ENCODE measurements around the gene SGMS2.
"Not testable (repeated sequence)": the region's sequence is repeated elsewhere in the genome, so short reads cannot be mapped to it uniquely, and the experiment has no call there.

SGMS2 gene

DNA sequence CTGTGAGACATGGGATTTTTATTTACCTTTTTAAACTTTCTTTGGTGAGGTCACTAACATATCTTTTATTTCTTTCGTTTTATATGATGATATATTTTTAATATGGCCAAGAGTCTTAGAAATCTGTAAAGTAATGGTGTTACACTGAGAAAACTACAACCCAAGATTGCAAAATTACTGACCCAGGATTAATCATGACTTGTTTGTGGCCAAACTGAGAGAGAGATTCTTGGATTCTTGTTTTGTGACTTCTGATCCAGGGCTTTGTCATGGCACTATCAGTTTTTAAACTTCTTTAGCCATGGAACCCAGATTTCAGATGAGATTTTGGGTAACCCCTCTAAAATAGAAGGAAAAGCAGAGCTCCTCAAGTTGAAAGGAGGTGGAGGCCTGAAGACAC, 42.0 kb downstream of the SGMS2 start:
- no peak for DNase-seq (ENCODE audit: low read depth in 2 of 2)

DNA sequence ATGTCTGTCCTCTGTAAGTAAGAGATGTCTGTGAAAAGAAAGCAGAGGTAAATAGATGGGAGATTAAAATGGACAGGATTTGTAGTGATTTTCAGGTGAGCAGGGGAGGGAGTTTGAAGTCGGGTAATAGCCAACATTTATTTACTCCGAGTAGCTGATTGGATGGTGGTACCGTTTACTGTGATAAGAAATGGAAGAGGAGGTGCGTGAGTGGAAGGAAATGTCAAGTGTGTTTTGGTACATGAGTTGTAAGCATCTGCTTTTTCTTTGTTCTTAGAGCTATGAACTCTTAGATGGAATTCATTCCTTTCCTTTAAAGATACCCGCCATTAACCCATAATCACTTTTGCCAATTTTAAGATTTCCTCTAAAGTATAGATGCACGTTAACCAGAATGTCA, 45.5 kb downstream of the SGMS2 start:
- DNase-seq (ENCODE audit: low read depth in 2 of 2): no peak

DNA sequence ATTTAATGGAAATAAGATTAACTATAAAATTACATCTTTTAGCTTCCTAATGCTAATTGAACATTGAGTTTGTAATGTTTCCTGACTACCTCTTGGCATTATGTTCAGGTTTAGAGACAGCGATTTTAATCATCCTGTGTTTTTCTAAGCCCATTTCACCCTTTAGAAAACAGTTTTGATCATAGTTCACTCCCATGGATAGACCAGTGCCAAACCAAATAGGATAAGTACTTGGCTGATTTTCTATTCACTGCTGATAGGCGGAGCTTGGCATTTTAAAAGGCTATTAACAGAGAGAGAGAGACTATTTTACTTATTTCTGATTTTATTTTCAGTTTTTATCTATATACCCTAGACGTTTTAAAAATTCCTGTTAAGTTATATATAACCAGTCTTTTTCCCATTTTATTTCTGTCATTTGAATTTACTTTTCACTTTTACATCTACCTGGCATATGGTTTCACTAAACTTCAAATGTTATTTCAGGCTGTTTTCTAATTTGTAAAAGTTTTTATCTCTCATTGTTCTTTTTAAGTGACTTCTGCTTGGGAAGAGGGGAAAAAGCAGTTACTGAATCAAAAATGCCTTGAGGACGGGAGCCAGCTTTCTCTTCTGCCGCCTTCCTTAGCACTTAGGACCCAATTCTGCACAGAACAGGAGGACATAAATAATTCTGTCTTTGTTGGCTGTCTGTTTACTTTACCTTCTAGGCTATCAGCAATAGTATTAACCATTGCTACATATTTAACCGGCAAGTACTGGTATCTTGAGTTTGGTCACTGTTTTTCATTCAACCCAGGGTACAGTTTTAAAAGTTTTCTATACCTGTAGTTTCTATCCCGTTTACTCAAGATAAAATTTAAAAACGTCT, 46.4 kb downstream of the SGMS2 start:
- no peak for DNase-seq (ENCODE audit: low read depth in 2 of 2)

DNA sequence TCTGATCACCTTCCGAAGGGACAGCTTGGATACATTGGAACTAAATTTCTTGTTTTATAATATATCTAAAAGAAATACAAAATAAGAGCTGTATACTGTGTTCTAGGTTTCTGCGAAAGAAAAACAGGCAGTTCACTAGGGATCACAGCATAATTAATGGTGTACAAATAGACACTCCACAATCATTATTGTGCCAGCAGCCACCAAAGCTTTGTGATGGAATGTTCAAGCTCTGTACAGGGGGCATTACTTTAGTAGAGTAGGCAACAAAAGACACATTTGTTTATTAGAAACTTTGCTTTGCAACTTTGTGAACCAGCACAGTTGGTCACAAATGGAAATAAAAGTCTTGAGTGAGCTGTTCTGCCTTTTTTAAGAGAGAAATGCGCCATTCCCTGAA, 49.3 kb downstream of the SGMS2 start:
- DNase-seq (ENCODE audit: low read depth in 2 of 2): no peak

DNA sequence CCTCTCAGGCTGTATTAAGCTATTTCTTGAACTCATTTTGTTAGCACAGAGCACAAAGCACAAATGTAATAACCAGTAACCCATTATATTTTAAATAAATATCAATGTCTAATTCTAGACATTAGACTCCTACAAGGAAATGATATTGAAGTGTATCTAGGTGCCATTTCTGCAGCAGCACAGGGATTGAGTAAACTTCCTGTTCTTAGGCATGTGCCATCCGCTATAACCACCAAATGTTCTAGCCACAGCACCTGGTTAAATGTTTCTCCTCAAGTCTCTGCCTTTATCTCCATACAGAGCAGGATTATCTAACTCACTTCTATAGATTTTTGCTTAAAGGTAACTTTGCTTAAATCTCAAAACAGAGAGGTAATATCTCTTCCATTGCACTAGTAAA, 51.4 kb downstream of the SGMS2 start:
- no peak for DNase-seq (ENCODE audit: low read depth in 2 of 2)

DNA sequence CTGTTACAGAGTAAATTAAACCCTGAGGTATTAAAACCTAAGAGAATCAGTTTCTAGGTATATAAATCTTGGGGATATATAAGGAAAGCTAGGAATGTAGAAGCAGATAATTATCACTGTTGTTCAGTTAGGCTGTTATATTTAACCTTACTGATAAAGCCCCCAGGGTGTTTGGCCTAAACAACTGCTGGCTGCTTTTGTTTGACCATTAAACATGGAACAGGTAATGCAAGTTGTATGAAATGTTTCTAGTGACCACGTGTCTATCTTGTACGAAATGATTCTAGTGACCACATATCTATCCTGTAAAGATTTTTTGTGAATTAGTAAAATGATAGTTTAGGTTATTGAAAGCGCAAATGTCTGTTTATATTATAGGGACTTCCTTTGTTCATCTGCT, 52.6 kb downstream of the SGMS2 start:
- no peak for DNase-seq (ENCODE audit: low read depth in 2 of 2)

DNA sequence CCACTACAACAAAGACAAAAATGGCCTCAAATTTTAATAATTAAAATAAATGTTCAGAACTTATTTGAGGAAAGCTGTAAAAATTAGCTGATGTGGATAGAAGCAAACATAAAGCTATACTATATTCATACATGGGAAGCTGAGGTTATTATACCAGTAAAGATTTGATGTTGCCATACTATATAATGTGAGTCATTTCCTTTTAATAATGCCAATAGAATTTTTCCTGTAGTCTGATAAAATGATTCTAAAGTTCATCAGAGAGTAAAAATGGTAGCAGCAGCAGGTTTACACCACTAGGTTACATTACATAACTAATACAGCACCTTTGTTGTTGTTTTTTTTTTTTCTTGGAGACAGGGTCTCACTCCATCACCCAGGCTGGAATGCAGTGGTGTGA, 61.1 kb downstream of the SGMS2 start:
- no peak for DNase-seq (ENCODE audit: low read depth in 2 of 2)

DNA sequence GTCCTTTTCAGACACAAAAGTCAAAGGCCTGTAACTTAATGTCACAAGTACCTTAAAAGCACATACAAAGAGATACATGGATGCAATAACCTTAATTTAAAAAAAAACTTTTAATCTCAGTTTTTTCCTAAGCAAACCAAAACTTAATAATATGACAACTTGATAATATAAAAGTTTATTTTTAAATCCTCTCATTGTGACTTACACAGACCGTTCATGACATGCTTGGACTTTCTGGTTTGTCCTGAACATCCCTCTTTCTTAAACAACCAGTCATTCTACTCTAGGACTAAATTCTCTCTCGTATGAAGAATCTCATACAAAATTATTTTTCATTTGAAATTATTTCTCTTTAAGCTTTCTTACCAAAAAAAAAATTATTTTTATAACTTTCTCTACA, 63.5 kb downstream of the SGMS2 start:
- no peak for DNase-seq (ENCODE audit: low read depth in 2 of 2)

DNA sequence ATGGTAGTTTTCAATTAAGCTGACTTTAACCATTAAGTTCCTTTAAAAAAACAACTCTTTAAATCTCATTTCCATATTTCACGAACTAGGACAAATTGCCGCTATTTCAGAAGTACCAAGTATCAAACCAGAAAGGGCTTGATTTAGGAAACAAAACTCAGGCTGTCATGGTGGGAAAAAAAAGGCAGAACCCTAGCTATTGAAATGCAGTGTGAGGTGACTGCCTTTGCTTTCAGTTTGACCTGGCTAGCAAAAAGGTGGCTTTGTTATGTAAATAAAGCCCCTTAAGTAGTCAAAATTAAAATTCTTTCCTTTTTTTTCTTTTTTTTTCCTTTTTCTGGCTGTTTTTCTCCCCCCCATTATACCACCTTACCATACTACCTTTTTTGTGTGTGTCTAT, 66.0 kb downstream of the SGMS2 start:
- DNase-seq (ENCODE audit: low read depth in 2 of 2): no peak

DNA sequence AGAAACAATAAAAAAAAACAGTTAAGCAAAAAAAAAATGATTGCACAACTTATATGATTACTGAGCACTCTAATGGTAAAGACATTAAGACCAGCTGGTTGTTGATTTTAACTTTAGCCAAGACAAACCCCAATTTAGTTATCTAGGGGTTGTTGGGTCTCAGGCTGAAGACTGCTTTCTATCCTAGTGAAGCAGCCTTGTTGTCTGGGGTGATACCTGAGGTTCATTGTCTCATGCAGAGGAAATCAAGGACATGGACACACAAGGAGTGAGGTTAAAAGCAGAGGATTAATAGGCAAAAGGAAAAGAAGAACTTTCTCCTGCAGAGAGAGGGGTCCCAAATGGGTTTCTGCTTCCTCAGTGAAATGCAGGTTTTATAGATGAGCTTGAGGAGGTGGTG, 66.6 kb downstream of the SGMS2 start:
- no peak for DNase-seq (ENCODE audit: low read depth in 2 of 2)

DNA sequence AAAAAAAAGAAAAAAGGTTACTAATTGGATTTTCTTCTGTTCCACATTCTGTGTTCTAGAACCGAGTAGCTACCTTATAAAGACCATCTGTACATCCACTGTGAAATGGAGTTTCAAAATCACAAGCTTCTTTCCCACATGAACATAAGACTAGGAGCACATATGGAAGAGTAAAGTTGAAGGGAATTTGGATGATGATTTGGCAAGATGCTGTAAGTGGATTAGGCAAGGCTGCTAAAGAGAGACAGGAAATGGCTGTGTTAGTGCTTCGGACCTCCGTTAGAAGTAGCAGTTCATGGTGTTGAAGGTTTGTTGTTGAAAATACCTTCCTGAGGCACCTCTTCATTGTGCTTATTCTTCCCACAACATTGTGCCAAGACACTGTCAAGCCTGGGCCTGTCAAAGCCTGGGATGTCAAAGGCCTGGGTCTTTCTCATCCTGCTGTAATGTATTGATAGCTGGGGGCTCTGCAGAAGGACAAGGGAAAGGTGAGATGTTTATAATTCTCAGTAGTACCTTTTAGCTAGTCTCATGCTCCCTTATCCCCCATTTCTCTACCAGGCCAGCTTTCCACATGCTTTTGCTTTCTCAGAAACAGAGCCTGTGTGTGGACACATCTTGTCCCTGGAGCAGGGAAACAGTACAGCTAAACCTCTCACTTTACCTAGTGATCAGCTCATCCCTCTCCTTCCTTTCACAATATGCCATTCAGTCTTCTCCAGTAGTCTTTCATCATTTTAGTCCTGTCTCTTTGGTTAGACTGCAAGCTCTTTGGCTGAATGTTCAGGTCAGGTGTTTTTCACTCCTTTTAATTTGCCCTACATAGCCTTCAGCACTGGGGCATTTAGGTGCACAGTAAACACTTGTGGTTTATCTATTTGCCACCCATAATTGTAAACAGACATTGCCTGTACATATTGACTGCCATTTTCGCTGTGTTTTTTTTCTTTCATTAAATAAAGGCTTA, 68.7 kb downstream of the SGMS2 start:
- no peak for DNase-seq (ENCODE audit: low read depth in 2 of 2)

DNA sequence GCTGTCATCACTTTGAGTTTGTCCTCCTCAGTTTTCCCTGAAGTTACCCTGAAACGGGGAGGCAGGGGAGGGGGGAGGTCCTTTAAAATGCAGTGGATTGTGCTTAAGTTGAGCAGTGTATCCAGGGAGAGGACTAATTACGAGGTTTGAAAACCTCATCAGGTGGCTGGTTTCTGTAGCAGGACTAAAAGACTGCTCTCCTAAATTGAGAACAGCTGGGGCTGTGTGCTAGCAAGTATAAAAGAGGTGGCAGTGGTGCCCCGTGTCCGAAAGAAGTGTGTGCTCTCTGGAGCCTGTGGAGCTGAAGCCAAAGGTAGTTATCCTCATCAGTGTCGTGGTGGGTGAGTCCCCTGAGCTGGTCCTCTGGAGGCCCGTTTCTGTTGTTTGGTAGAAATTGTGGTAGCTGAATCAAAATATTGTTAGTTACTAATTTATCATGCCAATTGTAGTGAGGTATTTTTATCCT, 69.4 kb downstream of the SGMS2 start:
- no peak for DNase-seq (ENCODE audit: low read depth in 2 of 2)

DNA sequence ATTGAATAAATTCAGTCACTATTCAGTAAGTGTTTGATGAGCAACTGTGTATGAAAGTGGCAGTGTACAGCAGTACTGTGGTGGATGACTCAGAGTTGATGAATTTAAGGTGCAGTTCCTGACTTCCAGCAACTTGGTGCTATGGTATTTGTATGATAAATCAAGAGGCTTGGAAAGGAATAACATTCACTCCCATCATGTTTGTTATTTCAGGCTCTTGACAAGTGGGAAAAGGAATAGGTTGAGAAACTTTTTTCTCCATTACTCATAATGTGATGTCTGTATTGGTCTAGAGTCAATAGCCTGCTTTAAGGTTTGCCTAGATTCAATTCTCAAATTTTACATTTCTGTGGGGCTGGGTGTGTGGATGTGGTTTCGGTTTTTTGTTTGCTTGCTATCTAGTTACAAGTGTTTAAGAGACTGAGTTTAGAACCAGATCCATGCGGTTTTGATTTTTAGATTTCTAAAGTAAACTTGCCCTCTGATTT, 71.5 kb downstream of the SGMS2 start:
- no peak for DNase-seq (ENCODE audit: low read depth in 2 of 2)

DNA sequence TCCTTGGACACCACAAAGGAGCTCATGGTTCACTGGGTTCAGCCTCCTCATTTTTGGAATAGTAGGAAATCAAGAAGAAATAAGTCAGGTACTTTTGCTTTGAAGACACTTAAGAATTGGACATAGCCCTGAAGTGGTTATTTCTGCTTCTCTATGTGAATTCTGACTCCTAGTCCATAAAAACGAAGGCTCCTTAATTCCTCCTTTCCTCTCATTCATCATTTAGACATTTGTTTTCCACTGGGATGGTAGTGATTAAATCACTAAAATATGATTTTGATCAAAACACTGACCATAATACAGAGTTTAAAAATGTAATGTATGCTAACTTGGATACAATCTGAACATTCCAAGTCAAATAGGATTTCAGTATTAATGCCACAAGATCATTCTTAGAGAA, 71.9 kb downstream of the SGMS2 start:
- no peak for DNase-seq (ENCODE audit: low read depth in 2 of 2)

DNA sequence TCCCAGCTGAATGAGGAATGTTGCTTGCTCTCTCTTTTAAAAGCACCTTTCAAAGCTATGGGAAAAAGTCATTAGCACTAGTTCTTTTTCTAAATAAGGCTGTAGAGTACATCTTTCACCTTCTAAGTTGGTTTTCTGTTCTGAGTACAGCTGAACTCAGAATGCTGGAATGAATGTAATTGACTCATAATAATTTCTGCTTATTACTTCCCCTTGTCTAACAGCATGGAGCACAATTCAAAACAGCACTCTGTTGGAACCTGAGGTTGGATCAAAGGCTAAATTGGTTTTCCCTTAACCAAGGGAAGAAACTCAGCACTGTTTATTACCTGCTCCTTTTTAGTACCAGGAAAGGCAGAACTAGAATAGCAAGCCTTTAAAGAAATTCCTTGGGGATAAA, 73.1 kb downstream of the SGMS2 start:
- no peak for DNase-seq (ENCODE audit: low read depth in 2 of 2)

DNA sequence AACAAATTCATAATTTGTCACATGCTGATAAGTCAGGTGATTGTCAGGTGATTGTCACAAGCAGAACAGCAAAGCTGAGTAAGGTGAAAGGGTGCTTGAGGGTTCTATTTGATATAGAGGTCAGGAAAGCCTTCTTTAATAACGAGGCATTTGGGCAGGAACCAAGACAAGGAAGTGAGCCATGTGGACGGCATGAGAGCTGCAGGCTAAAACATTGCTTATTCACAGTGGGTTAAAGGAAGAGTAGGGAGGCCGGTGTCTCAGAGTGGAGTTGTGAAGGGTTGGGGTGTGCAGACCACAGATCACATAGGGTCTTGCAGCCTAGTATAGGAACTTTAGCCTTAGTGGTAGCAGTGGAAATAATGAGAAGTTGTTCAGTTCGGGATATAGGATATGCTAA, 75.3 kb downstream of the SGMS2 start:
- no peak for DNase-seq (ENCODE audit: low read depth in 2 of 2)

DNA sequence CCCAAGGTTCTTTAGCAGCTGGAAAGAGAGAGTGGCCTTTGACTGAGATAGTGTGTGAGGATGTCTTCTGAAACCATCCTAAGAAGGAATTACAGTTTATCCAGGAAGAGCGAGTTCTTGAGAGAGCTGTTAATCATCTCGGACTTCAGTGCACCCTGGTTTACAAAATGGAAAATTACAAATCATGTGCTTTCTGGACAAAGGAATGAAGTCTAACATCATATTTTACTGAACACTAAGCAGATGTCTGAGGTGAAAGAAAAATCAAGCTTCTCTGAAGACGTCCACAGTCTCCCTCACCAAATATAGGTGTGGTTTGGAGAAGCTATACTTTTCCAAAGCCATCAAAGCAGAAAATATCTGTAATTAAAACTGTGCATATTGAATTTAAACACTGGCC, 75.8 kb downstream of the SGMS2 start:
- no peak for DNase-seq (ENCODE audit: low read depth in 2 of 2)

DNA sequence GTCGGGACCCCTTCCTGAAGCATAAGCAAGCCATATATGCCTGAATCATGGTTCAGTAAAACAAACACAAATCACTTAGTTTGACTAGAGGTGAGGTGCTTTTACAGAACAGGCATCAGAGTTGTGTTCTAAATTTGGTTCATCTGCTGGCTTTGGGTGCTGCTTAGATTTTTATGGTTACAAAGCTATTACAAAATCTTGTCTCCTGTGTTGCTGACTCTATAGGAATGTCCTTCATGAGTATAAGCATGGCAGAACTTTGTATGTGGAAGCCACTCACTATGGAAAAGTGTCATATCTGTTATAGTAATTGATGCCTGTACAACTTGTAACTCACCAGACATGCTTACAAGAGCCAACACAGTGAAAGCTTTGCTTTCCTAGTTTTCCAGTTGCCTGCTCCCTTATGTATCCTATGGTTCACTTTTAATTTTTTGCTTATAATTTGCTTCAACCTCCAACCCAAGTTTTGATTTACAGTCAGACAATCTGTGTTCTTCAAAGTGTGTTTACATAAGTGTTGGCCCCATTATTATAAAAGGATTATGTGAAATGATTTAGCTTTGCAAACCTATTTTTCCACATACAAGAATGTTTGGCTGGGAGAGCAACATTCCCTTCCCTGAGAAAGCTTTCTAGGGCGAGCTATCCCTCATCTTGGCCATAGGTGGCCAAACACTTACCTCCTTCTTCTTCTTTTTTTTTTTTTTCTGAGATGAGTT, 76.6 kb downstream of the SGMS2 start:
- no peak for DNase-seq (ENCODE audit: low read depth in 2 of 2)

DNA sequence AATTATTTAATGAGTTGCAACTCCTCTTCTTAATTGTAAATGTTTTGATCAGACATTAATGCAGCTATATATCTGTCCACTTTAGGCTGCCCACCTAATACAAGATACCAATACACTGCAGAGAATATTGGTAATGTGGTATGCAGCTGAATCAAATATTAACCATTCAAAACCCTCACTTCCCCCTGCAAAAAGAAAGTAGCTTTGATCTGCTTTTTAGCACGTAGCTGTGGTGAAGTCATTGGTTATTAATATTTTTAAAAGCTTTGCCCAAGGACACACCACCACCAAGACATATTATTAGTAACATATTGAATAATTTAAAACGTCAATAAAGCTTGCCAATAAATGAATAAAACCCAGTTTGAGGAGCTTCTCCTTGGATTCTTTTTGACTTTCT, 78.0 kb downstream of the SGMS2 start:
- DNase-seq (ENCODE audit: low read depth in 2 of 2): no peak

DNA sequence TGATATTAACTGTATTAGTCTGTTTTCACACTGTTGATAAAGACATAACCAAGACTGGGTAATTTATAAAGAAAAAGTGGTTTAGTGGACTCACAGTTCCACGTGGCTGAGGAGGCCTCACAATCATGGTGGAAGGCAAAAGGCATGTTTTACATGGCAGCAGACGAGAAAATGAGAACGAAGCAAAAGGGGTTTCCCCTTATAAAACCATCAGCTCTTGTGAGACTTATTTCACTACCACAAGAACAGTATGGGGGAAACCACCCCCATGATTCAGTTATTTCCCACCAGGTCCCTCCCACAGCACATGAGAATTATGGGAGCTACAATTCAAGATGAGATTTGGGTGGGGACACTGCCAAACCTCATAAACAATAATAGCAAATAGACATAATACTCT, 80.3 kb downstream of the SGMS2 start:
- DNase-seq (ENCODE audit: low read depth in 2 of 2): not testable (repeated sequence)

DNA sequence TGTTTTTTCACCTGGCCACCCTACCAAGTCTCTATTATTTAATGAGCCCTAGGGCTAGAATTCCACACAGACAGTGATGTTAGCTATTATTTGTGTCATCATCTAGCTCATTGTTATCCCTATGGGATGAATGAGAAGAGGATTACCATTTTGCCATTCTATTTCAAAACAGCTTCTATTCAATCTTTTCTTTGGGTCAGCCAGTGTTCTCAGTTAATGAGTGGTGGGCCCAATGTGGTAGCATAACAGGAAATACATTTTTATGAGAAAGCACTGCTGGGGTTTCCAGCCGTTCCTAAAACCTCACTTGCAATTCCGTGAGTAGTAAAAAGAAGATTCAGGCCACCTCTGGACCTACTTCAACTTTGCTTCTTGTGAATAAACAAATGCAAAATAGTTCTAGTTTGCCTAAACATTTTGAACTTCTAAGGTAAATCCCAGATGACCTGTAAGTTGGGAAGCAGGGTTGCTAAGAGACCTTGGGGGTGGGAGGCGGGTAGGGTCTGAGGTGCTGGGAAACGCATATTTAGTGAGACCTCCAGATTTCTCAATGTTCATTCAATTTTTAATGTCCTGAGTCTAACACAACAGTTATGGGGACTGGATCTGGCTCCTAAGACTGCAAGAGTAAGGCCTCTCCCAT, 81.8 kb downstream of the SGMS2 start:
- no peak for DNase-seq (ENCODE audit: low read depth in 2 of 2)
